WTC11 (cell line): ENCODE measurements around the gene SND1.

ENCODE experiments used
- ATF3 ChIP-seq: sonication (generic); formaldehyde crosslinking; conservative IDR thresholded peaks from 2 replicates; pipeline ENCODE4 v1.8.1; 2022; ENCODE audit warnings: mild to moderate bottlenecking, missing genetic modification reagents
- EMX1 ChIP-seq: fragments of 250-450 bp; sonication (Bioruptor Pico); IDR thresholded peaks from 2 replicates; pipeline ENCODE4 v1.8.0; 2021; ENCODE audit warnings: mild to moderate bottlenecking
- ERG ChIP-seq: fragments of 250-450 bp; sonication (Bioruptor Pico); IDR thresholded peaks from 2 replicates; pipeline ENCODE4 v1.8.0; 2021; ENCODE audit warnings: mild to moderate bottlenecking
- NFYB ChIP-seq: sonication (generic); formaldehyde crosslinking; conservative IDR thresholded peaks from 2 replicates; pipeline ENCODE4 v1.8.0; 2022; ENCODE audit warnings: low read depth, missing genetic modification reagents
- TCF7 ChIP-seq: sonication (generic); formaldehyde crosslinking; IDR thresholded peaks from 2 replicates; pipeline ENCODE4 v1.8.0; 2022; ENCODE audit warnings: mild to moderate bottlenecking, low read depth, missing genetic modification reagents, moderate library complexity
- ZBTB21 ChIP-seq: sonication (generic); formaldehyde crosslinking; IDR thresholded peaks from 2 replicates; pipeline ENCODE4 v1.8.1; 2023; ENCODE audit warnings: mild to moderate bottlenecking, missing genetic modification reagents, borderline replicate concordance
- ZBTB43 ChIP-seq: sonication (generic); formaldehyde crosslinking; IDR thresholded peaks from 2 replicates; pipeline ENCODE4 v1.8.1; 2023; ENCODE audit warnings: mild to moderate bottlenecking, missing genetic modification reagents
- TF ChIP-seq, protein P1 (sequence below): sonication (generic); formaldehyde crosslinking; IDR thresholded peaks from 2 replicates; pipeline ENCODE4 v1.8.1; 2023; ENCODE audit warnings: mild to moderate bottlenecking, moderate library complexity, missing genetic modification reagents
- TF ChIP-seq, protein P2 (sequence below): sonication (generic); formaldehyde crosslinking; IDR thresholded peaks from 2 replicates; pipeline ENCODE4 v1.8.1; 2023; ENCODE audit warnings: mild to moderate bottlenecking, missing genetic modification reagents, moderate library complexity
- TF ChIP-seq, protein P3 (sequence below): fragments of 200-600 bp; IDR thresholded peaks from 2 replicates; pipeline ENCODE4 v1.8.0; 2022; ENCODE audit warnings: antibody characterized with exemption

- TF ChIP-seq, protein P1, sequence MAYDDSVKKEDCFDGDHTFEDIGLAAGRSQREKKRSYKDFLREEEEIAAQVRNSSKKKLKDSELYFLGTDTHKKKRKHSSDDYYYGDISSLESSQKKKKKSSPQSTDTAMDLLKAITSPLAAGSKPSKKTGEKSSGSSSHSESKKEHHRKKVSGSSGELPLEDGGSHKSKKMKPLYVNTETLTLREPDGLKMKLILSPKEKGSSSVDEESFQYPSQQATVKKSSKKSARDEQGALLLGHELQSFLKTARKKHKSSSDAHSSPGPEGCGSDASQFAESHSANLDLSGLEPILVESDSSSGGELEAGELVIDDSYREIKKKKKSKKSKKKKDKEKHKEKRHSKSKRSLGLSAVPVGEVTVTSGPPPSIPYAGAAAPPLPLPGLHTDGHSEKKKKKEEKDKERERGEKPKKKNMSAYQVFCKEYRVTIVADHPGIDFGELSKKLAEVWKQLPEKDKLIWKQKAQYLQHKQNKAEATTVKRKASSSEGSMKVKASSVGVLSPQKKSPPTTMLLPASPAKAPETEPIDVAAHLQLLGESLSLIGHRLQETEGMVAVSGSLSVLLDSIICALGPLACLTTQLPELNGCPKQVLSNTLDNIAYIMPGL: no peak
- TF ChIP-seq ZBTB21: no peak
- no peak for TF ChIP-seq TCF7 (CRISPR knock-in tag)
- TF ChIP-seq, protein P2, sequence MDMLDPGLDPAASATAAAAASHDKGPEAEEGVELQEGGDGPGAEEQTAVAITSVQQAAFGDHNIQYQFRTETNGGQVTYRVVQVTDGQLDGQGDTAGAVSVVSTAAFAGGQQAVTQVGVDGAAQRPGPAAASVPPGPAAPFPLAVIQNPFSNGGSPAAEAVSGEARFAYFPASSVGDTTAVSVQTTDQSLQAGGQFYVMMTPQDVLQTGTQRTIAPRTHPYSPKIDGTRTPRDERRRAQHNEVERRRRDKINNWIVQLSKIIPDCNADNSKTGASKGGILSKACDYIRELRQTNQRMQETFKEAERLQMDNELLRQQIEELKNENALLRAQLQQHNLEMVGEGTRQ (CRISPR knock-in tag): no peak
- TF ChIP-seq, protein P3, sequence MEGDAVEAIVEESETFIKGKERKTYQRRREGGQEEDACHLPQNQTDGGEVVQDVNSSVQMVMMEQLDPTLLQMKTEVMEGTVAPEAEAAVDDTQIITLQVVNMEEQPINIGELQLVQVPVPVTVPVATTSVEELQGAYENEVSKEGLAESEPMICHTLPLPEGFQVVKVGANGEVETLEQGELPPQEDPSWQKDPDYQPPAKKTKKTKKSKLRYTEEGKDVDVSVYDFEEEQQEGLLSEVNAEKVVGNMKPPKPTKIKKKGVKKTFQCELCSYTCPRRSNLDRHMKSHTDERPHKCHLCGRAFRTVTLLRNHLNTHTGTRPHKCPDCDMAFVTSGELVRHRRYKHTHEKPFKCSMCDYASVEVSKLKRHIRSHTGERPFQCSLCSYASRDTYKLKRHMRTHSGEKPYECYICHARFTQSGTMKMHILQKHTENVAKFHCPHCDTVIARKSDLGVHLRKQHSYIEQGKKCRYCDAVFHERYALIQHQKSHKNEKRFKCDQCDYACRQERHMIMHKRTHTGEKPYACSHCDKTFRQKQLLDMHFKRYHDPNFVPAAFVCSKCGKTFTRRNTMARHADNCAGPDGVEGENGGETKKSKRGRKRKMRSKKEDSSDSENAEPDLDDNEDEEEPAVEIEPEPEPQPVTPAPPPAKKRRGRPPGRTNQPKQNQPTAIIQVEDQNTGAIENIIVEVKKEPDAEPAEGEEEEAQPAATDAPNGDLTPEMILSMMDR: no peak
- TF ChIP-seq ZBTB43 (CRISPR knock-in tag): no peak
- no peak for TF ChIP-seq NFYB (CRISPR knock-in tag)
- TF ChIP-seq EMX1 (CRISPR knock-in tag): no peak
- TF ChIP-seq ERG (CRISPR knock-in tag): no peak
- TF ChIP-seq ATF3 (CRISPR knock-in tag): no peak
Observed at GRCh38 chr7:127782654-127783559, 130.9 kb downstream of the SND1 start.
